ENCODE results near the gene OTOG.

OTOG gene

GRCh38 chr11:17556999-17557398, 9.9 kb downstream of the OTOG start:
- H3K4me1 ChIP-seq (ENCODE audit: control insufficient read depth, insufficient read depth, low read length), result no peaks in the 10 kb centered on the region
- no peaks in the 10 kb centered on the region for H3K27me3 ChIP-seq (ENCODE audit: control insufficient read depth, insufficient read depth, low read length)
- no peak overlapping the region for H3K4me3 ChIP-seq (ENCODE audit: low read depth, low read length)
- H3K9me3 ChIP-seq (ENCODE audit: control insufficient read depth, insufficient read depth, low read length), result no peaks in the 10 kb centered on the region
- H3K36me3 ChIP-seq (ENCODE audit: control insufficient read depth, insufficient read depth, low read length), result no peaks in the 10 kb centered on the region
- no peak overlapping the region for H3K9ac ChIP-seq (ENCODE audit: low read depth, low read length)

GRCh38 chr11:17558025-17558780, 11.1 kb downstream of the OTOG start:
- H3K9me3 ChIP-seq (ENCODE audit: control insufficient read depth, insufficient read depth, low read length), result no peaks in the 10 kb centered on the region
- no peak overlapping the region for H3K4me3 ChIP-seq (ENCODE audit: low read depth, low read length)
- H3K4me1 ChIP-seq (ENCODE audit: control insufficient read depth, insufficient read depth, low read length), result no peaks in the 10 kb centered on the region
- H3K36me3 ChIP-seq (ENCODE audit: control insufficient read depth, insufficient read depth, low read length), result no peaks in the 10 kb centered on the region
- no peaks in the 10 kb centered on the region for H3K27me3 ChIP-seq (ENCODE audit: control insufficient read depth, insufficient read depth, low read length)
- H3K9ac ChIP-seq (ENCODE audit: low read depth, low read length), result no peak overlapping the region

DNA sequence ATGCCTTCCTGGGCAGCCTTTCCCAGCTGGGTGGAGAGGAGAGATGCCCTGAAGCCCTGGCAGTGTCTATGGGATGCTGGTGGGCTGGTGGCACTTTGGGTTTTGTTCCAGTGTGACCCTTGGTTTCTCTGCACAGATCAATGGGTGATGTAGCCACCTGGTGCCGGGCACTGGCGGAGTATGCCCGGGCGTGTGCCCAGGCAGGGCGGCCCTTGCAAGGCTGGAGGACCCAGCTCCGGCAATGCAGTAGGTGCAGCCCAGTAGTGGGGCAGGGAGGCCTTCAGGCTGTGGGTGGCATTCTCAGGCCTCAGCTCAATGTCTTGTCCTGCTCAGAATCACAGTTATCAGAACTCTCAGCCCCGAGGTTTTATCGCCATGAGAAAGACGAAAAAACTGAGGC, 11.9 kb downstream of the OTOG start:
- H3K9ac ChIP-seq (ENCODE audit: low read depth, low read length), result no peak overlapping the region
- H3K9me3 ChIP-seq (ENCODE audit: control insufficient read depth, insufficient read depth, low read length), result no peaks in the 10 kb centered on the region
- no peak overlapping the region for H3K4me3 ChIP-seq (ENCODE audit: low read depth, low read length)
- H3K36me3 ChIP-seq (ENCODE audit: control insufficient read depth, insufficient read depth, low read length), result no peaks in the 10 kb centered on the region
- no peaks in the 10 kb centered on the region for H3K27me3 ChIP-seq (ENCODE audit: control insufficient read depth, insufficient read depth, low read length)
- H3K4me1 ChIP-seq (ENCODE audit: control insufficient read depth, insufficient read depth, low read length), result no peaks in the 10 kb centered on the region

DNA sequence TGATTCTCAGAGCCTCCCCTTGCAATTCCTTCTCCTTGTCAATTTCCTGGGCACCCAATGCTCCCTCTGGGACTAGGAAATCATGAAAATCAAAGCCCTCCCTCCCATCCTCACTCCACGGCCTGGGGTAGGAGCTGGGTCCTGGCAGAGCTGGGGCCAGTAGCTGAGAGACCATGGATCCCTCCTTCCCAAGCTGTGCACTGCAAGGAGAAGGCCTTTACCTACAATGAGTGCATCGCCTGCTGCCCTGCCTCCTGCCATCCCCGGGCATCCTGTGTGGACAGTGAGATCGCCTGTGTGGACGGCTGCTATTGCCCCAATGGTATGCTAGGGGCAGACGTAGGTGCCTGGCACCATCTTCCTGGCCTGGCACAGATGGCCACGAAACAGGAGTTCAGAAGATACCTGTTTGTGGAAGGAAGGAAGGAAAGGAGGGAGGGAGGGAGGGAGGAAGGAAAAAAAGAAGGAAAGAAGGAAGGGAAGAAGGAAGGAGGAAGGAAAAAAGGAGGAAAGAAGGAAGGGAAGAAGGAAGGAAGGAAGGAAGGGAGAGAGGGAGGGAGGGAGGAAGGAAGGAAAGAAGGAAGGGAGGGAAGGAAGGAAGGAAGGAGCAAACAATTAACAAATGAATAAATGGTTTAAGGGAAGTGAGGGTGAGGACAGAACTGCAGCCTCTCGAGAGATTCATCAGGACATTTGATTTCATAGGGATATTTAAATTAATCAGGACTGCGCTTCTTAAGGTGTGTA, 12.5 kb downstream of the OTOG start:
- Histone ChIP-seq H3K9ac (ENCODE audit: low read depth, low read length) (no peak overlapping the region), H3K4me1 (ENCODE audit: control insufficient read depth, insufficient read depth, low read length) (no peaks in the 10 kb centered on the region), H3K36me3 (ENCODE audit: control insufficient read depth, insufficient read depth, low read length) (no peaks in the 10 kb centered on the region), H3K27me3 (ENCODE audit: control insufficient read depth, insufficient read depth, low read length) (no peaks in the 10 kb centered on the region), H3K9me3 (ENCODE audit: control insufficient read depth, insufficient read depth, low read length) (no peaks in the 10 kb centered on the region), H3K4me3 (ENCODE audit: low read depth, low read length) (no peak overlapping the region)

DNA sequence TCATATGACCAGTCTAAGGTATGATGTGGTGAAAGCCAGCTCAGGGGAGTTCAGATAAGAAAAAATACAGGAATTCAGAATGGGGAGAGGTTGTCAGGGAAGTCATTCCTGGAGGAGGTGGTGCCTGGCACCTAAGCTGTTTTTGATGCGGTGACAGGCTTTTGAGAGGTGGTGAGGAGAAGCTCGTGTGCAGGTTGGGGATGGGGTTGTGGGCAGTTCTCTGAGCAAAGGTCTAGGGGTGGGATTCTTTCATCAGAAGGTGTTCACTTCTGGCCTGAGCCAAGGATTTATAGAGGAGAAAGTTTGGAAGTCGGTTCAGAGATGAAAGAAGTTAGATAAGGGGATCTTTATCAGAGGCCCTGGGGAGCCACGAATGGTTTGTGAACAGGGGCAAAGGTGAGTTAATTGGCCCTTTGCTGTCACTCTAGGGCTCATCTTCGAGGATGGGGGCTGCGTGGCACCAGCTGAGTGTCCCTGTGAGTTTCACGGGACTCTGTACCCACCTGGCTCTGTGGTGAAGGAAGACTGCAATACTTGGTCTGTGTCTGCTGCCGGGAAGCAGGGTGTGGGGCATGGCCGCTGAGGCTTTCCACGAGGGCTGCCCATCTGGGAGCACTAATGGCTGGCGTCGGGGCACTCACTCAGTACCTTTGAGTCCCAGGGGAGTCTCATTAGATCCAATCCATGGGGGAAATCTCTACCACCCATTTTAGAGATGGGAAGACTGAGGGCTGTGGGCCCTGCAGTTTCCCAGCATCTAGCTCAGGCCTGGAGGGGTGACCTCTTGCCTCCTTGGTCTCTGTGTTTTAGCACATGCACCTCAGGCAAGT, 13.4 kb downstream of the OTOG start:
- no peaks in the 10 kb centered on the region for H3K36me3 ChIP-seq (ENCODE audit: control insufficient read depth, insufficient read depth, low read length)
- no peak overlapping the region for H3K4me3 ChIP-seq (ENCODE audit: low read depth, low read length)
- no peaks in the 10 kb centered on the region for H3K9me3 ChIP-seq (ENCODE audit: control insufficient read depth, insufficient read depth, low read length)
- H3K27me3 ChIP-seq (ENCODE audit: control insufficient read depth, insufficient read depth, low read length), result no peaks in the 10 kb centered on the region
- no peaks in the 10 kb centered on the region for H3K4me1 ChIP-seq (ENCODE audit: control insufficient read depth, insufficient read depth, low read length)
- H3K9ac ChIP-seq (ENCODE audit: low read depth, low read length), result no peak overlapping the region

- Histone ChIP-seq H3K36me3 (ENCODE audit: control insufficient read depth, insufficient read depth, low read length) (no peaks in the 10 kb centered on the region), H3K9ac (ENCODE audit: low read depth, low read length) (no peak overlapping the region), H3K27me3 (ENCODE audit: control insufficient read depth, insufficient read depth, low read length) (no peaks in the 10 kb centered on the region), H3K4me1 (ENCODE audit: control insufficient read depth, insufficient read depth, low read length) (no peaks in the 10 kb centered on the region), H3K4me3 (ENCODE audit: low read depth, low read length) (no peak overlapping the region), H3K9me3 (ENCODE audit: control insufficient read depth, insufficient read depth, low read length) (no peaks in the 10 kb centered on the region)
Measured at GRCh38 chr11:17561111-17561415, 14.0 kb downstream of the OTOG start.

- H3K4me3 ChIP-seq (ENCODE audit: low read depth, low read length), result no peak overlapping the region
- no peaks in the 10 kb centered on the region for H3K27me3 ChIP-seq (ENCODE audit: control insufficient read depth, insufficient read depth, low read length)
- H3K9me3 ChIP-seq (ENCODE audit: control insufficient read depth, insufficient read depth, low read length), result no peaks in the 10 kb centered on the region
- no peaks in the 10 kb centered on the region for H3K36me3 ChIP-seq (ENCODE audit: control insufficient read depth, insufficient read depth, low read length)
- H3K9ac ChIP-seq (ENCODE audit: low read depth, low read length), result no peak overlapping the region
- H3K4me1 ChIP-seq (ENCODE audit: control insufficient read depth, insufficient read depth, low read length), result no peaks in the 10 kb centered on the region
Measured at GRCh38 chr11:17561526-17561925, 14.5 kb downstream of the OTOG start.

DNA sequence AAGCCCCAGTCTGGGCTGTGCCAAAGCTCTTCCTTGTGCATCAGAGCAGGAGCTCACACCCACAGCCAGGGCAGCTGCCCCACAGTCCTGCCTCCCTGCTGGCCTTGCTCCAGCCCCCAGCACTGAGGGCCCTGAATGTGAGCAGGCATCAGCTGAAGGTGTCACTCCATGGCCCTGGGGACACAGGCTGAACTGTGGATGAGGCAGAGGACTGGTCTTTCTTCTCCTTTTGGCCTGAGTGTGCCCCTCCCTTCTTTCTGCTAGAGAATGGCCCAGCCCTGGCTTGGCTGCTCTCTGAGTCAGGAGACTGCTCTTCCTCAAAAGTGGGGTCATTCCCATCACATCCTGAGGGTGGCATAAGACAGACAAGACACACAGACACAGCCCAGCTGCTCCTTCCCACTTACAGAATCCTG, 16.2 kb downstream of the OTOG start:
- H3K4me3 ChIP-seq (ENCODE audit: low read depth, low read length), result no peak overlapping the region
- H3K9me3 ChIP-seq (ENCODE audit: control insufficient read depth, insufficient read depth, low read length), result no peaks in the 10 kb centered on the region
- no peaks in the 10 kb centered on the region for H3K27me3 ChIP-seq (ENCODE audit: control insufficient read depth, insufficient read depth, low read length)
- H3K9ac ChIP-seq (ENCODE audit: low read depth, low read length), result no peak overlapping the region
- H3K36me3 ChIP-seq (ENCODE audit: control insufficient read depth, insufficient read depth, low read length), result no peaks in the 10 kb centered on the region
- H3K4me1 ChIP-seq (ENCODE audit: control insufficient read depth, insufficient read depth, low read length), result no peaks in the 10 kb centered on the region

DNA sequence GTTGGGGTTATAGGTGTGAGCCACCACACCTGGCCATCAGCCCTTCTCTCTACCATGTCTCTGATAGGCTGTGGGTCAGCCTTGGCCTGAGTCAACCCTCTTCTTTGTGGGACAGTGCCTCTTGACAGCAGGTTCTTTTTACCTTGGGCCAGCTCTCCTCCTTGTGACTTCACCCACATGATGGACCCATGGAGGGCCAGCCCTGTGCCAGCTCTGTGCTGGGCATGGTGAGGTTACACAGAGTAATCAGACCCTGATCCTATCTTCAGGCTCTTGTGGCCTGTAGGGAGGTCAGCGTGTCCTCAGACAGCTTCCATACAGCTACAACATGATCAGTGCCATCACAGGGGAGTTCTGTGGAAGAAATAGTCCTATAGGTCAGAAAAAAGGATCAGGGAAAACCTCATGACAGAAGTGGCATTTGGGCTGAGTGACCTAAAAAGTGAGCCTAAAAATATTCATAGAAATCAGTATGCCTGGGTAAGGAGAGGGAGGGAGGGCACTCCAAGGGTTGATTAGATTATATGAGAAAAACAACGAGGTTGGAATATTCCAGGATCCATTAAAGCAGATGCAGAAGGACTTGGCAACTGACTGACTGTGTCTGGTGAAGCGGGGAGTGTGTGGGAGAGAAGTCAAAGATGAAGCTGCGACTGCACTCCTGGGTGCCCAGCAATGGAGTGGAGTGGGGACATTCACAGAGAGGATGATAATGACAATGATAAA, 17.1 kb downstream of the OTOG start:
- no peak overlapping the region for H3K9ac ChIP-seq (ENCODE audit: low read depth, low read length)

DNA sequence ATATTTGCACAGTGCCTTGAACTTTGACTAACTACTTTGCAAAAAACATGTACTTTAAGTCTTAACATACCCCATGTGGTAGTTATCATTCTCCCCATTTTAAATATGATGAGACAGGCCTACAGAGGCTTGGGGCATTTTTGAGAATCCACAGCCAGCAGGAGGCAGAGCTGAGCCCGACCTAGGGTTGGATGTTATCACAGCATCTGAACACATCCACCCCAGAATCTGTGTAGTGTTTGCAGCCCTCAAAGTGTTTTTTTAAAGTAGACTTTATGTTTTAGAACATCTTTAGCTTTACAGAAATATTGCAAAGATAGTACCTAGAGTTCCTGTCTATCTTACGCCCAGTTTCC, 17.6 kb downstream of the OTOG start:
- H3K36me3 ChIP-seq (ENCODE audit: control insufficient read depth, insufficient read depth, low read length), result no peaks in the 10 kb centered on the region
- no peak overlapping the region for H3K9ac ChIP-seq (ENCODE audit: low read depth, low read length)
- no peak overlapping the region for H3K4me3 ChIP-seq (ENCODE audit: low read depth, low read length)
- no peaks in the 10 kb centered on the region for H3K4me1 ChIP-seq (ENCODE audit: control insufficient read depth, insufficient read depth, low read length)
- H3K27me3 ChIP-seq (ENCODE audit: control insufficient read depth, insufficient read depth, low read length), result no peaks in the 10 kb centered on the region
- no peaks in the 10 kb centered on the region for H3K9me3 ChIP-seq (ENCODE audit: control insufficient read depth, insufficient read depth, low read length)

More for the DNA sequence above, 17.1 kb downstream of the OTOG start:
- Histone ChIP-seq H3K4me3 (ENCODE audit: low read depth, low read length) (no peak overlapping the region), H3K36me3 (ENCODE audit: control insufficient read depth, insufficient read depth, low read length) (no peaks in the 10 kb centered on the region), H3K4me1 (ENCODE audit: control insufficient read depth, insufficient read depth, low read length) (no peaks in the 10 kb centered on the region), H3K9me3 (ENCODE audit: control insufficient read depth, insufficient read depth, low read length) (no peaks in the 10 kb centered on the region), H3K27me3 (ENCODE audit: control insufficient read depth, insufficient read depth, low read length) (no peaks in the 10 kb centered on the region)

DNA sequence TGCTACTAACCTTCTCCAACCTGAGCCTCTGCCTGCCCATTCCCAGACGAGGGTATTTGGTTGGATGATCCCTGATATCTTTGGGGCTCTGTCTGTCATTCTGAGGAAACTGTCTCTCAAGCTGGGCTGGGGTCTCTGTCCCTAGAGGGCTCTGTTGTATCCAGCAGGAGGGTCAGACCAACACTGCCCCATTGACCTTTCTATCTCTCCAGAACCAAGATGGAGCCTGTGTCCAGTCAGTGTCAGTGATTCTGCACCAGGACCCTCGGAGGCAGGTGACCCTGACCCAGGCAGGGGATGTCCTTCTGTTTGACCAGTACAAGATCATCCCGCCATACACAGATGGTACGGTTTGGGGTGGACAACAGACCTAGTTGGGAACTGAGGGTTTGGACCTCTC, 21.9 kb downstream of the OTOG start:
- H3K27me3 ChIP-seq (ENCODE audit: control insufficient read depth, insufficient read depth, low read length), result no peaks in the 10 kb centered on the region
- H3K4me1 ChIP-seq (ENCODE audit: control insufficient read depth, insufficient read depth, low read length), result no peaks in the 10 kb centered on the region
- no peaks in the 10 kb centered on the region for H3K9me3 ChIP-seq (ENCODE audit: control insufficient read depth, insufficient read depth, low read length)
- H3K9ac ChIP-seq (ENCODE audit: low read depth, low read length), result no peak overlapping the region
- no peaks in the 10 kb centered on the region for H3K36me3 ChIP-seq (ENCODE audit: control insufficient read depth, insufficient read depth, low read length)
- no peak overlapping the region for H3K4me3 ChIP-seq (ENCODE audit: low read depth, low read length)

All from iPS-15b (cell line).